ENCODE data around the gene SLC27A6. TPM values are rescaled to one million over a fixed set of nuclear protein-coding genes. Genes with fewer than 3 reads are reported as not detected.

SLC27A6 gene
- polyA plus RNA-seq, 1 donor (not counting 4 experiments of a cell fraction or from before 2014, with no cell fraction given), result 0.80 TPM

- TF ChIP-seq CTCF (optimal IDR thresholded peaks at IDR 0.05 in 1 of 3, IDR thresholded peaks at IDR 0.05 in 1 of 3, conservative IDR thresholded peaks at IDR 0.05 in 1 of 3; ENCODE audit: extremely low read depth in 1 of 3, insufficient read depth in 2 of 3, low read length in 3 of 3), result no peak
- TF ChIP-seq EZH2 (IDR thresholded peaks at IDR 0.05; ENCODE audit: low read length), result no peak
- H3K27ac ChIP-seq (ENCODE audit: control insufficient read depth, insufficient read depth, low read length), result no peak overlapping the region
- no peaks in the 10 kb centered on the region for H4K20me1 ChIP-seq (ENCODE audit: control insufficient read depth, extremely low read depth, insufficient read depth, low read length)
- DNase-seq (ENCODE audit: low read depth, low spot score) (no peak), FAIRE-seq (no peak)
- no peaks in the 10 kb centered on the region for H3K9me1 ChIP-seq (ENCODE audit: control insufficient read depth, extremely low read depth, insufficient read depth, low read length)
- no peaks in the 10 kb centered on the region for H3K79me2 ChIP-seq (ENCODE audit: control insufficient read depth, insufficient read depth, low read length)
- H3K36me3 ChIP-seq (ENCODE audit: control insufficient read depth in 2 of 2, extremely low read depth in 1 of 2, insufficient read depth in 2 of 2, low read length in 2 of 2), result no peaks in the 10 kb centered on the region
- dilution Hi-C loops (cut with MboI; ENCODE audit: extremely low pct_ligation_motif_present, low sequenced_read_pairs), result no loop called here
- no peak overlapping the region for H3K9ac ChIP-seq (ENCODE audit: control insufficient read depth, extremely low read depth, insufficient read depth, low read length)
- no peaks in the 10 kb centered on the region for H3K27me3 ChIP-seq (ENCODE audit: control insufficient read depth, extremely low read depth, insufficient read depth, low read length)
- no peak overlapping the region for H3K4me3 ChIP-seq (ENCODE audit: control insufficient read depth in 2 of 3, extremely low read depth in 1 of 3, insufficient read depth in 2 of 3, low read depth in 1 of 3, low read length in 3 of 3)
- H3K4me2 ChIP-seq (ENCODE audit: control insufficient read depth, extremely low read depth, insufficient read depth, low read depth, low read length), result no peak overlapping the region
- no peaks in the 10 kb centered on the region for H3K9me3 ChIP-seq (ENCODE audit: control insufficient read depth, low read depth, low read length)
- H3K4me1 ChIP-seq (ENCODE audit: control insufficient read depth, extremely low read depth, insufficient read depth, low read length), result no peaks in the 10 kb centered on the region
- no peak overlapping the region for H2AFZ ChIP-seq (ENCODE audit: control insufficient read depth, low read length)
Measured at GRCh38 chr5:129077433-129078075, 112.3 kb downstream of the SLC27A6 start.

GRCh38 chr5:129078247-129078646, 113.0 kb downstream of the SLC27A6 start:
- H3K27me3 ChIP-seq (ENCODE audit: control insufficient read depth, extremely low read depth, insufficient read depth, low read length), result no peaks in the 10 kb centered on the region
- no peaks in the 10 kb centered on the region for H3K79me2 ChIP-seq (ENCODE audit: control insufficient read depth, insufficient read depth, low read length)
- no peaks in the 10 kb centered on the region for H4K20me1 ChIP-seq (ENCODE audit: control insufficient read depth, extremely low read depth, insufficient read depth, low read length)
- TF ChIP-seq CTCF (optimal IDR thresholded peaks at IDR 0.05 in 1 of 3, IDR thresholded peaks at IDR 0.05 in 1 of 3, conservative IDR thresholded peaks at IDR 0.05 in 1 of 3; ENCODE audit: extremely low read depth in 1 of 3, insufficient read depth in 2 of 3, low read length in 3 of 3), result no peak
- TF ChIP-seq EZH2 (IDR thresholded peaks at IDR 0.05; ENCODE audit: low read length), result no peak
- no peak for FAIRE-seq
- H3K36me3 ChIP-seq (ENCODE audit: control insufficient read depth in 2 of 2, extremely low read depth in 1 of 2, insufficient read depth in 2 of 2, low read length in 2 of 2), result no peaks in the 10 kb centered on the region
- H2AFZ ChIP-seq (ENCODE audit: control insufficient read depth, low read length), result no peak overlapping the region
- no peaks in the 10 kb centered on the region for H3K9me1 ChIP-seq (ENCODE audit: control insufficient read depth, extremely low read depth, insufficient read depth, low read length)
- H3K4me1 ChIP-seq (ENCODE audit: control insufficient read depth, extremely low read depth, insufficient read depth, low read length), result no peaks in the 10 kb centered on the region
- H3K9ac ChIP-seq (ENCODE audit: control insufficient read depth, extremely low read depth, insufficient read depth, low read length), result no peak overlapping the region
- H3K4me3 ChIP-seq (ENCODE audit: control insufficient read depth in 2 of 3, extremely low read depth in 1 of 3, insufficient read depth in 2 of 3, low read depth in 1 of 3, low read length in 3 of 3), result no peak overlapping the region
- no peak overlapping the region for H3K4me2 ChIP-seq (ENCODE audit: control insufficient read depth, extremely low read depth, insufficient read depth, low read depth, low read length)
- dilution Hi-C loops (cut with MboI; ENCODE audit: extremely low pct_ligation_motif_present, low sequenced_read_pairs), result no loop called here
- no peaks in the 10 kb centered on the region for H3K9me3 ChIP-seq (ENCODE audit: control insufficient read depth, low read depth, low read length)
- no peak overlapping the region for H3K27ac ChIP-seq (ENCODE audit: control insufficient read depth, insufficient read depth, low read length)
- no peak for DNase-seq (ENCODE audit: low read depth, low spot score)
